Suprapubic skin (tissue), 3 donors: ENCODE measurements around the gene PAPSS2.

Experiments used
- CTCF ChIP-seq, 2 donors: fragments of 200-600 bp in 1 of 2; fragments of 450-650 bp in 1 of 2; sonication (generic) in 1 of 2; IDR thresholded peaks; one replicate each; pipeline ENCODE4 v1.5.1; 2016 to 2019; ENCODE audit warnings: antibody characterized with exemption in 2 of 2, mild to moderate bottlenecking in 1 of 2, moderate library complexity in 1 of 2
- POLR2AphosphoS5 ChIP-seq, 3 donors: sonication (generic); formaldehyde crosslinking; IDR thresholded peaks; one replicate each; pipeline ENCODE4 v1.6.1; 2017; ENCODE audit warnings: antibody characterized with exemption in 3 of 3

GRCh38 chr10:87635498-87636312 is 24.0 kb upstream of the PAPSS2 start:
- TF ChIP-seq CTCF (IDR thresholded peaks at IDR 0.05) (no peak), POLR2AphosphoS5 (IDR thresholded peaks at IDR 0.05) (no peak)
